Left ventricle myocardium superior (tissue), 1 donor: ENCODE measurements around the gene GNAS. TPM values are rescaled to one million over a fixed set of nuclear protein-coding genes. Genes with fewer than 3 reads are reported as not detected.
A peak's percentile ranks its signal among the peaks of the same experiment; 100 is the strongest.
"Not testable (repeated sequence)": the region's sequence is repeated elsewhere in the genome, so short reads cannot be mapped to it uniquely, and the experiment has no call there.

Experiments
- ATAC-seq: fragments of 200-7000 bp; cut with Tn5 transposase; one replicate; pipeline ENCODE4 v1.9.1; 2020; ENCODE audit warnings: mild to moderate bottlenecking, moderate library complexity
- DNase-seq: peaks from one replicate; pipeline ENCODE4 v3.0.0-alpha.2; 2020
- intact Hi-C: fragments of 100-400 bp; cut with micrococcal nuclease; formaldehyde crosslinking; loops from one replicate; pipeline ENCODE4 v1.11.0; 2022
- total RNA-seq: library from RNA; stranded (reverse); fragmentation: NEBNext Ultra II Directional; extraction: Animal tissue kit (Norgen Biotek cat#: 25700); gene quantifications from one replicate; pipeline ENCODE4 v1.2.1, GENCODE V29; 2021
- donor health status: DM: no; HTN: yes; CAD: no; lungs with severe emphysema.

Gene GNAS
- total RNA-seq, 1 donor from 2014 or later = 1,575 TPM

DNA sequence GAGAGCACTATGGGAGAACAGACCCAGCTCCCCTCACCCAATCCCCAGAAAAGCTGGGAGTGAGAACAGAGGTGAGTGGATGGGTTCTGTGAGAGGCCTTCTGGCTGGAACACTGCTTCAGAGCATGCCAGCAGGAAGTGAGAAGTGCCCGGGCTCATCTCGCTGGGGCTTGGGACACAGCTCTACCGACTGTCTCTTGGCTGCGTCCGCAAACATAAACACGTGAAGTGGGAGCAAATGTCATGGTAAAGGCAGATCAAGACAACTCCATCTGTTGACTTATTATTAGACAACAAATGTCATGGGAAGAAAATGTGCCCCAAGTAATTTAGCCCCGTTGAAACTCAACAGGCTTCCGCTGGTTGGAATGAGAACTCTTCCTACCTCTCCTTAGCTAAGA, 27.7 kb upstream of the GNAS start:
- intact Hi-C loops = no loop called here
- no peak for ATAC-seq

GRCh38 chr20:58825450-58825849, 27.1 kb upstream of the GNAS start:
- no peak for DNase-seq
- no peak for ATAC-seq
- intact Hi-C loops = no loop called here

More for the DNA sequence above, 27.7 kb upstream of the GNAS start:
- no peak for DNase-seq

DNA sequence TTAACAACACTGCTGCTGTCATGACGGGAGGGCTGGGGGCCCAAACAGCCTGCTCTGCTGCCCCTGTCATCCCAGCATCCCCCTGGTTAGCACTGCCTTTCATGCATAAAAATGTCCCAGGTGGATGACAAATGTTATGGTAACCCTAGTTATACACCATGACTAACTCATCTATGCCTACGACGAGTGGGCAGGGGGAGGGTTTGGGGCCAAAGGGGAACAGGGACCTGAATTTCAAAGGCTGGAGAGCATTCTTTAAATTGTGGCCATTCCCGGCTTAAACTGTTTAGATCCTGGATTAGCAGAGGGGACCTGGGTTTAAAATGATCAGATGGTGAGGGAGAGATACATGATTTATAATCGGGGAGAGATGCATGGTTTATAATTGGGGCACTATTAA, 26.2 kb upstream of the GNAS start:
- no peak for ATAC-seq
- intact Hi-C loops = no loop called here
- DNase-seq = no peak

GRCh38 chr20:58828136-58828535, 24.4 kb upstream of the GNAS start:
- intact Hi-C loops = no loop called here
- ATAC-seq = no peak
- DNase-seq = no peak

DNA sequence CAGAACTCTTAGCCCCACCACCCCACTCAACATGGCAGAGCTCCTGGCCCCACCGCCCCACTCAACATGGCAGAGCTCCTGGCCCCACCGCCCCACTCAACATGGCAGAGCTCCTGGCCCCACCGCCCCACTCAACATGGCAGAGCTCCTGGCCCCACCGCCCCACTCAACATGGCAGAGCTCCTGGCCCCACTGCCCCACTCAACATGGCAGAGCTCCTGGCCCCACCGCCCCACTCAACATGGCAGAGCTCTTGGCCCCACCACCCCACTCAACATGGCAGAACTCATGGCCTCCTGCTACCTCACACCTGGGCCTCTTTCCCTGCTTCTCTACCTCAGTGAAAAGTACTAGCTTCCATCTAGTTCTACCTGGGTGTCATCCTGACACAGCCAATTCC, 23.7 kb upstream of the GNAS start:
- intact Hi-C loops, ATAC-seq, DNase-seq: not testable (repeated sequence)

DNA sequence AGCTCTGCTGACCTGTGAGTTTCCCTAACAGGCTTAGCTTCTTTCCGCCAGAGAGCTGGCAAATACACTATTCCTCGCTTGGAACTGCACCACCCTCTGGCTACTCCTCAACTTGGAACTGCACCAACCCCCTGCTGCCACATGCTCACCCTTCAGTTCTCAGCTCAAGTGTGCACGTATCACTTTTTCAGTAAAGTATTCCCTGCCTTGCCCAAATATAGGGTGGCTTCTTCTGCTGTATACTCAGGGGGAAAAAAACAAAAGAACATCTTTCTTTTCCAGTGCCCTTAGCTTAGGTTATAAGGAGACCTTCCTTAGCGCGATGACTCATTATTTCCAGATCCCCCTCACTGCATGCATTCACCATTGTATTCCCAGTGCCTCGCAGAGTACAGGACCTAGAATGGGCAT, 23.0 kb upstream of the GNAS start:
- peak; percentile 62 for DNase-seq
- peak; percentile 98 for ATAC-seq

DNA sequence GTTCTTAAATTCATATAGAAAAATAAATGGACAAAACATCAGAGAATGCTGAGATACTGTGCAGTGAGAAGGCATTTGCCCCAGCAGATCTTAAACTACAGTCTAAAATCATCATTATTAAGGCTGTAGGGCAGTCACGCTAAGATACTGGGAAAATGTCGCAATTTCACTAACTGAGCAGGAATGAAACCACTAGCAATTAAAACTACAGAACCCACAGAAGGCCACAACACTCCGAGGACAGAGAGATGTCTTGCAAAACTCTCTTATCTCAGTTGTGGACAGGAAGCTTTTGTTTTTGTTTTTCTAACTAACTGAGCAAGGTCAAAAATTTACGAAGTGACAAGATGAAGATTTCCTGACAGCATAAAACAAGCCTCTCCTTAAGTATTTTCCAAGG, 20.1 kb upstream of the GNAS start:
- no peak for ATAC-seq
- no peak for DNase-seq
- intact Hi-C loops = no loop called here

More for the DNA sequence above, 23.0 kb upstream of the GNAS start:
- intact Hi-C loops = no loop called here

DNA sequence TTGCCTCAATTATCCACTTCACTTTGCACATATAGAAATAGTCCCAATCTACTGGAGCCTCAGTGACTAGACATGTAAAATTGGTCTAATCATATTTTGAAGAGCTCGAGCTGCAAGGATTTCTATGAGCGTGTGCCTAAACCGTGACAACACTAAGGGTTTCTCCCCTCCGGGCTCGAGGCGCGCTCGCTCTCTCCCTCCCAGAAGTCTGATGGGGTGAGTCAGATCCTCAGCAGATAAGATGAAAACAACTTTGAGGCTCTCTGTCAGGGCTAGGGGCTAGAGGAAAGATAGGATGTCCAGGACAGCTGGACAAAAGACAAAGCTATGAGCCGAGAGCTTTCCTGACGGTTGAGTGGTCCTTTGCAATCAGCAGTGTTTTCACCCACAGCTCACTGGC, 18.6 kb upstream of the GNAS start:
- intact Hi-C loops = no loop called here
- DNase-seq = no peak

GRCh38 chr20:58835231-58835630, 17.3 kb upstream of the GNAS start:
- ATAC-seq = no peak
- intact Hi-C loops = no loop called here
- no peak for DNase-seq

More for the DNA sequence above, 18.6 kb upstream of the GNAS start:
- no peak for ATAC-seq

GRCh38 chr20:58836616-58837204, 15.8 kb upstream of the GNAS start:
- intact Hi-C loops = no loop called here
- ATAC-seq = no peak
- no peak for DNase-seq

- DNase-seq = no peak
- intact Hi-C loops = no loop called here
- no peak for ATAC-seq
Observed at GRCh38 chr20:58837717-58838116, 14.8 kb upstream of the GNAS start.

DNA sequence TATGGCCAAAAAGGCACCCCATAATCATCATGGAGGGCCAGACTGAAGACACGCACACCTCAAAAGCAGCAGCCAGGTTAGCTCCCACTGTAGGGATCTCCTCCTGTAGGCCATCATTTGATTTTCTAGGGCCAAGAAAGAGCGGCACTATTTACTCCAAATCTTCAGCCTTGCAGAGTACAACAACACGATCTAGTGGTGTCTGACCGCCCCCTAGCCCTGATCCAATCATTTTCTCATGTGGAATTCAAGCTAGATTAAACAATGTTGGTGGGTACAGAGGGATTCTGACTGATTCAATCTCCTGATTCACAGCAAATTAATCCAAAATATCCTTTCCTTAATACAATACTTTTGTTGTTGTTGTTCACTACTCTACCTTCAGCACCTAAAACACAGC, 14.3 kb upstream of the GNAS start:
- ATAC-seq = no peak
- no peak for DNase-seq
- intact Hi-C loops = no loop called here

- ATAC-seq (peak; percentile 77), DNase-seq (peak; percentile 65)
- intact Hi-C loops = no loop called here
Observed at GRCh38 chr20:58839474-58839874, 13.0 kb upstream of the GNAS start.

GRCh38 chr20:58839991-58840747, 12.3 kb upstream of the GNAS start:
- no peak for DNase-seq
- ATAC-seq = no peak
- intact Hi-C loops = no loop called here

DNA sequence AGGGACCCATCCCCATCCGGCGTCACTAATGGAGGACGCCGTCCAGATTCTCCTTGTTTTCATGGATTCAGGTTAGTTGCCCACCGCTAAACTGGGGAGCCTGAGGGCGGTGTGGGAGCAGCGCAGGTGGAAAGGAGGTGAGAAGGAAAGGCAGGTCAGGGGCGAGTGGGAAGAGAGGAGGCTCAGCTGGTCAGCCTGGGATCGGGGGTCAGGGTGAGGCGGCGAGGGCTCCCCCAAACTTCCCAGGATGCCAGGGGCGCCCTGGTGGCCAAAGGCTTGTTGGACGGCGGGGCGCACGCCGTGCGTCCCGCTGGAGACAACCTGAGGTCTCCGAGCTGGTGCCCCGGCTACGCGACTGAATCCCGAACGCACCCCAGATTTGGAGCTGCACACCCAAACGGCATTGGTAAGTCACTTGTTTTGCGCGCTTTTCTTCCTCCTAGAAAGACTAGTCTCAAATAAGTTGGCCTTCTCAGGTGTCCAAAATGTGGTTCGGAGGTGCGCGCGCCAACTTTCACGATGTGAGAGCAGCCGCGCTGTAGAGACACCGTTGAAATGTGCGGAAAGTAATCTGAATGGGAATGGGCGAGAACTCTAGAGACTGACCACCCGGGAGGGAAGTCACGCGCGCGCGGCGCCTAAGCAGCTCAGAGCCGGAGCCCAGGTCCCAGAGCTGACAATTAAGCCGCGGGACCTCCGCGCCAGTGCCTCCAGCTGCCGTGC, 11.5 kb upstream of the GNAS start:
- intact Hi-C loops = no loop called here
- no peak for ATAC-seq
- DNase-seq = no peak

DNA sequence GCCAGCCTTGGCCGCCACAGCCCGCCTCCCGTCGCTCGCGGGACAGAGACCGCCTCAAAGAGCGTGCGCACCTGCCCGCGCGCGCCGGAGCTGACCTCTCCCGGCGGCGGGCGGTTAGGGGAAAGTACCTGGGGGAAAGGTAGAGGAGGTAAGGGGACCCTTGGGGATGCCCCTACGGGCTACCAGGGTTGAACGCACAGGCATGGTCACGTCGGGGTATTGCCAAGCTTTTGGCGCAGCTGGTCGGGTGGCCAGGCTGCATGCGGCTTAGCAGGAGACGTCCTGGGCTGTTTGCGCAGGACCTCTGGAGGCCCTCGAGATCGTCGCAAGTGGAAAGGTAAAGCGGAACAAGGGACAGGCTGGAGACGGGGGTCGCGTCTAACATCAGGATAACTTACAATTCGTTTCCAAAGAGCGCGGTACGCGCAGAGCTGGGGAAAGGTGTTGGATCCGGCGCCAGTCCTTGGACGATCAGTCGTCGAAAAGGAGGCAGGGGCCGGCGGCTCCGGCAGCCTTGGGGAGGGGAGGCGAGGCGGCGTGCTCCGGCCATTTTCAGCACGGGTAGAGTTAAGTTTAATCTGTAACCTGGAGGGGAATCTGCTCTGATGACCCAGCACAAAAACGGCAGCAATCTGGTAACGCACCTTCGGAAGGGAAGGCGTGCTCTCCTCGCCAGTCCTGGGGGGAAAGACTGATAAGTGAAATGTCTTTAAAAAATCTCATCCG, 10.8 kb upstream of the GNAS start:
- DNase-seq = no peak
- intact Hi-C loops = no loop called here
- ATAC-seq = no peak

DNA sequence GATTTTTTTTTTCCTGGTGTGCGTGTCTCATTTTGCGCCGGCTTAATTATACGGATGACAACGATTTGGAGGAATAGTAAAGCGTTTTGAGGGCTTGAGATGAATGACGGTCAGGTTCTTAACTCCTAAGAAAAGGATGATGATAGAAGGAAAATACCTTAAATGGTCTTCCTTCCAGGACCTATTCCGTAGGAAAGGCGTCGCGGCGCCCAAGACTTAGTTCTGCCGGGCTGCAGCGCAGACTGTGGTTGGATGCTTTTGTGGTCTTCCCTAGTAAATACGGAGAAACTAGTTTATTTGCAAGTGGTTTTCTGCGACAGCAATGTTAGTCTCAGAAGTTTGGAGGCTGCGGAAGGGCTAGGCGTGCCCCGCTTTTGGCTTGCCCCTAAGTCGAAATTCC, 10.2 kb upstream of the GNAS start:
- no peak for DNase-seq
- intact Hi-C loops = no loop called here
- ATAC-seq = no peak

DNA sequence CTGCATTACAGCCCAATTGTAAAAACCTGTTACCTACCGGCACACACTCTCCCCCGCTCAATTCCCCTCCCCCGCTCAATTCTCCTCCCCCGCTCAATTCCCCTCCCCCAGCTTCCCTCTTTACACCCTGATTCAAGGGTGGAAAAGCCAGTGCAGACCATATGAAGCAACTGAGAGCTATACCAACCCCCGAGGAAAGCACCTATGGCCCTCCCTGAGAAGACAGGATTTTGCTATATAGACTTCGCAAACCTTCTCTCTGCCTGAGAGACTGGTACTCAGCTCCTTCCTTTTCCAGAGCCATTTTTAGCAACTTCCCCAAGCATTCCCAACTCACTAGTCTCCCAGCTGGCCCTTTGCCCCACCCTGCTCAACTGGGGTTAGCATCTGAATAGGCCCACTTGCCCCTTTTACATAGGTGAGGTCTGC, 9.4 kb upstream of the GNAS start:
- no peak for ATAC-seq
- intact Hi-C loops = no loop called here
- DNase-seq = no peak

- intact Hi-C loops = no loop called here
- no peak for DNase-seq
Observed at GRCh38 chr20:58845706-58846105, 6.8 kb upstream of the GNAS start.

GRCh38 chr20:58847463-58847862, 5.1 kb upstream of the GNAS start:
- intact Hi-C loops = no loop called here
- no peak for ATAC-seq
- DNase-seq = no peak

More at GRCh38 chr20:58845706-58846105, 6.8 kb upstream of the GNAS start:
- ATAC-seq = no peak
